Activated CD4-positive, alpha-beta T cell treated with anti-CD3 and anti-CD28 coated beads, Interleukin-2, amount 50 U/mL, for 16 hours (primary cell): ENCODE data around the gene ARHGAP30.
A peak's percentile ranks its signal among the peaks of the same experiment; 100 is the strongest.
"Not testable (repeated sequence)": the region's sequence is repeated elsewhere in the genome, so short reads cannot be mapped to it uniquely, and the experiment has no call there.

Experiments
- DNase-seq: peaks from one replicate; pipeline ENCODE4 v3.0.0-alpha.2; 2020

Gene ARHGAP30

GRCh38 chr1:161069731-161070270 lies at the start of gene ARHGAP30:
Gene ARHGAP30, minus strand, starts transcription at chr1:161069891. Its CDS starts 267 bp downstream, at chr1:161069624.
- peak; percentile 97 for DNase-seq

- peak; percentile 88 for DNase-seq
Observed at GRCh38 chr1:161117759-161118581, 48.3 kb upstream of the ARHGAP30 start, which contains the start of the genes NIT1 and PFDN2. Gene NIT1, plus strand, starts transcription at chr1:161118105. Its CDS starts 72 bp downstream, at chr1:161118177. Gene PFDN2, minus strand, starts transcription at chr1:161118037. Its CDS starts 11 bp downstream, at chr1:161118026.

GRCh38 chr1:161115961-161116360 lies 46.3 kb upstream of the ARHGAP30 start:
- not testable (repeated sequence) for DNase-seq

- DNase-seq, result peak; percentile 82
Observed at GRCh38 chr1:161115132-161115711, 45.5 kb upstream of the ARHGAP30 start.

GRCh38 chr1:161114556-161114955 lies 44.9 kb upstream of the ARHGAP30 start:
- no peak for DNase-seq

- no peak for DNase-seq
Observed at GRCh38 chr1:161113915-161114314, 44.2 kb upstream of the ARHGAP30 start.

DNA sequence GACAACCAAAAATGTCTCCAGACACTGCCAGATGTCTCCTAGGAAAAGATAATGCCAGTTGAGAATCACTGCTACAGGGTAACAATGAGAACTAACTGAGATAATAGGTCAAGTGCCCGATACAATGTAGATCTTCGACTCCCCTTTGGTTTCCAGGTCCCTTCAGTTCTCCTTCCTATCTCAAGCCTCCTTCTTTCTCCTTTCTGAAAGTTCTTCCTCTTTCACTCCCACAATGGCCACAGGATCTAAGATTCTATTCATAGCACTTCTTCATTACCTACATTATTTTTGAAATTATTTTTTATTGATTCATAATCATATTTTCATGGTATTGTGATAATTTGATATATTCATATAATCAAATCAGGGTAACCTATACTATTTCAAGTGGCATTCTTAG lies 41.8 kb upstream of the ARHGAP30 start:
- DNase-seq, result no peak

DNA sequence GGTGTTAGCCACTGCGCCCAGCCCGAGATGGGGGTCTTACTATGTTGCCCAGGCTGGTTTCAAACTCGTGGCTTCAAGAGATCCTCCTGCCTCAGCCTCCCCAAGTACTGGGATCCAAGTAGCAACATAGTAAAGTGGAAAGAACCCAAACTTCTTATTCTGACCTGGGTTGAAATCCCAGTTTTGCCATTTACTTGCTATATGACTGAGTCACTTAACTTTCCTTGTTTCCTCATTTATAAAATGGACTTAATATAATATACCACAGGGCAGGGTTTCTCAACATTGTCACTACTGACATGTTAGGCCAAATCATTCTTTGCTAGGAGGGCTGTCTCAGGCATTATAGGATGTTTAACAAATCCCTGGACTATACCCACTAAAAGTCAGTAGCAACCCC lies 41.4 kb upstream of the ARHGAP30 start:
- no peak for DNase-seq

- no peak for DNase-seq
Observed at GRCh38 chr1:161106431-161106830, 36.7 kb upstream of the ARHGAP30 start.

GRCh38 chr1:161100556-161100955 lies 30.9 kb upstream of the ARHGAP30 start:
- DNase-seq, result no peak

- DNase-seq, result no peak
Observed at GRCh38 chr1:161099090-161099802, 29.6 kb upstream of the ARHGAP30 start.

DNA sequence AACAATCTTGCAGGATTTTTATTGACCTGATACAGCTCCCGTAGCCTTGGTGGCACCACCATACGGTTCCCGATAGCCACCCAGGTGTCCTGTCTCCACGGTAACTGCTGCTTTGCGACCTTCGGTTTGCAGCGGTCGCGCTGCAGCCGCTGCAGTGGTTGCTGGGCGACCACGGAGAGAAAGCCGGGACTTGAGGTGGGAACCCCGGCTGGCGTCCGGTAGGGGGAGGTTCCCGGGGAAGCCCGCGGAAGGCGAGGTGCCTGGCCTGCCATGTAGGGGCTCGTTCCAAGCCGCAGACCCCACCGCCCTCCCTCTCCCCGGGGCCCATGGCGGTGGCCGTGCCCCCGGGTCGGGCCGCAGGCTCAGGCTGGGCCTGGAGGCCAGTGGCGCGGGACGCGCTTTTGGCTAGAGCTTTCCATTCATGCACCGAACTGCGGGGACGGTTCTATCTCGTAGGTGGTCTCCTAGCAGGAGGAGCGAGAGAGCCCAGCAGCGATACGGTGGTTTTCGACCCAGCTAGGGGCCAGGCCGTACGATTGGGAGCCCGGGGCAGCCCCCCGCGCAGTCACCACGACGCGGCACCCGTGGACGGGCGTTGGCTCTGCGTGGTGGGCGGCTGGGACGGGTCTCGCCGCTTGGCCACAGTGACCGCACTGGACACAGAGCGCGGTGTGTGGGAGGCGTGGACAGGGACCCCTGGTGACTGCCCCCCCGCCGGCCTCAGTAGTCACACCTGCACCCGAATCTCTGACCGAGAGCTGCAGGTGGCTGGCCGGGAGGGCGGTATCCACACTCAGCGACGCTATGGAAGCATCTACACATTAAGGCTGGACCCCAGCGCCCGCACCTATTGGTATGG lies 28.7 kb upstream of the ARHGAP30 start, which contains the start of gene KLHDC9:
KLHDC9 (plus strand) TSS at position 152 of the 859 bp plus-strand sequence; CDS start at position 327, 175 bp downstream.
- DNase-seq, result peak; percentile 88

GRCh38 chr1:161096530-161096929 lies 26.8 kb upstream of the ARHGAP30 start:
- no peak for DNase-seq

GRCh38 chr1:161096015-161096414 lies 26.3 kb upstream of the ARHGAP30 start:
- no peak for DNase-seq

DNA sequence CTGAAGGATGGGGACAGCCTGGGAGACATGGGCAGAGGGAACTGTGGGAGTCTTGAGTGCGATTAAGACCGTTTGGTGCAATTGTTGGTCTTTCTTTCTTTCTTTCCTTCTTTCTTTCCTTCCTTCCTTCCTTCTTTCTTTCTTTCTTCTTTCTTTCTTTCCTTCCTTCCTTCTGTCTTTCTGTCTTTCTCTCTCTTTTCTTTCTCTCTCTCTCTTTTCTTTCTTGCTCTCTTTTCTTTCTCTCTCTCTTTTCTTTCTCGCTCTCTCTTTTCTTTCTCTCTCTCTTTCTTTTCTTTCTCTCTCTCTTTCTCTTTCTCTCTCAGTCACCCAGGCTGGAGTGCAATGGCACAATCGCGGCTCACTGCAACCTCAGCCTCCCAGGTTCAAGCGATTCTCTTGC lies 25.5 kb upstream of the ARHGAP30 start:
- DNase-seq, result no peak

GRCh38 chr1:161094481-161094880 lies 24.8 kb upstream of the ARHGAP30 start:
- no peak for DNase-seq

DNA sequence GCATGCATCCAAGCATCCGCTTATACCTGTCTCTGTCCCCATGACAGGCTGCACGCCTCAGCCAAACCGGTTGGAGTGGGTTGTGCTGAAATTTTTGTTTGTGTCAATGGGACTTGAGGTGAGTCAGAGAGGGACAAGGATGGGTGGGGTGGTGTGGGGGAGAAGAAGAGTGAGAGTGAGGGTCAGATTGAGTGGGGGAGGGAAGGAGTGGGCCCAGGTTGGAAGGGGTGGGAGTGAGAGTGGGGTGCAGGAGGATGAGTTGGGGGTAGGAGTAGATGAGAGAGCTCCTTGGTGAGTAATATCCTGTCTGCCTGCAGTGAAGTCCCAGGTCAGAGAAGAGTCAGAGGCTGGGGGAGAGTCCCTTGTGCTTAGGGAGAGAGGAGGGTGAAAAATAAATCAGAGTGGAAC lies 22.9 kb upstream of the ARHGAP30 start:
- DNase-seq, result peak; percentile 47

DNA sequence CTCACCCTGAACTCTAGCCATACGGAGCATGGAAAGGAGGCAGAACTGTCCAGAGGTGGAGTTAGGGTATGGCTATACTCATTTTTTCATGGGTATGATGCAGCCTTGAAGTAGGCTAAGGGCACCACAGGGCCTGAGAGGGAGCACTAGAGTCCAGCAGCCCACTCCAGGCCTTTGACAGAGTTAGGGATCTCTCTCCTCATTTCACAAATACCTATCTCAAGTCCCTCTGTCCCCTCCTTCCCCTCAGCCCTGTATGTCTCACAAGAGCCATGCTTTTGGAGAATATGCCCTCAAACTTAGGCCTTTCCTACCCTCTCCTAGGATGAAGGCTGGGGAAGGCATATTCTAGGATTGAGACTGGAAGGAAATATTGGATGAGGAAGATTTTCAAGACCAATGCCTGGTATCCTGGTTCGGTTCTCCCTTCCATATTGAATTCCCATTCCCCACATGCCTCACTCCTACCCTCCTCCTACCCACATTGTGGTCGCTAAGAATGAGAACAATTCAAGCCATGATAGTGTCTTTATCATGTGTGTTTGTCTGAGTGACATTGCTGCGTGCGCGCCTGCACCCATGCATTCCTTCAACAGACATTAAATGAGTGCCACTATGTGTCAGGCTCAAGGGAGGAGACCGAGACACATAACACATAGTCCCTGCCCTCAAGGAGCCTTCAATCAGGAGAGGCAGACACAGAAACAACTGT lies 22.3 kb upstream of the ARHGAP30 start:
- no peak for DNase-seq

GRCh38 chr1:161091093-161091492 lies 21.4 kb upstream of the ARHGAP30 start:
- no peak for DNase-seq

DNA sequence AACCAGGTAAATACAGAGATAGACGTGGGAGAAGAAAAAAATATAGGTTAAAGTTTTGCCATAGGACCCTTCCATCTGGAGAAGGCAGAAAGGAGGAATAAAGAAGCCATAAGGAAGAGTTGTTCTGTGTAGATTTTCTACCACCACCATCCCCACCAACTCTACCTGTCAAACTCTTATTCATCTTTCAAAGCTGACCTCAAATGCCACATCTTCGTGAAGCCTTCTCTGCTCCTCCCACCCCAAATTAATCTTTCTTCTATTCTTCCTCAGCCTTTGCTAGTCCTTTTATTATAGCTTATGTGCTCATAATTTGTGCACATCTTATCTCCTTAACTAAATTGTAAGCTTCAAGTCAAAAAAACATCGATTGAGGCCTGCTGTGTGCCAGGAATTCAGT lies 20.9 kb upstream of the ARHGAP30 start:
- DNase-seq, result no peak

DNA sequence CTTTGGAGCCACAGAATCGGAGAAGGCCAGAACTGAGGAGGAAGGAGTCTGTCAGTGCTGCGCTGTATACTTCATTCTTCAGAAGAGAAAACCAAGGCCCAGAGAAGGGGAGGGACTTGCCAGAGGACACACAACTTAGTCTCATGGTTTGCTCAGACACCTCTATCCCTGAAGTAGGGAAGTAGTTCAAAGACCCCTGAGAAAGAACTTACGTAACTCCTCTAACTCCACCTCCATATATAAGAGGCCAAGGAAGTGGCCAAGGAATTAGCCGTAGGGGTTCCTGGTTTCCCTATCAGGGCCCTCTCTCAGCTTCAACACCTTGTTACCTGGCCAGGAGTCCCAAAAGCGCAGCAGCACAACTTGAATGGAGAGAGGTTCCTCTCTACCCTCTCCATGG lies 20.2 kb upstream of the ARHGAP30 start:
- DNase-seq, result no peak
